Caco-2 (cell line): ENCODE data around the gene MYLK4. TPM values are rescaled to one million over a fixed set of nuclear protein-coding genes. Genes with fewer than 3 reads are reported as not detected.

Source experiments
- BruUV-seq: library from RNA; stranded (reverse); fragments of 400-500 nt; replicated peaks from 2 replicates; lab custom pipeline; 2021; lab: Mats Ljungman, UMichigan
- CTCF ChIA-PET: fragments of 300-600 bp; sonication (Branson Sonifier 250); formaldehyde crosslinking; loops from one replicate; lab custom pipeline; 2022; ENCODE audit warnings: antibody characterized with exemption; lab: Charles Lee
- POLR2A ChIA-PET: fragments of 300-600 bp; sonication (Branson Sonifier 250); formaldehyde crosslinking; loops from one replicate; lab custom pipeline; 2022; ENCODE audit warnings: antibody characterized with exemption; lab: Charles Lee
- DNase-seq, 2 experiments: peaks; one replicate each; pipeline versions ENCODE4 v3.0.0 to v3.0.0-alpha.2; 2020 to 2022
- H3K27me3 ChIP-seq: replicated peaks from 2 replicates; pipeline ENCODE4 v1.6.0; 2011; ENCODE audit warnings: low read length; ENCODE audit not compliant: control insufficient read depth, insufficient read depth
- H3K36me3 ChIP-seq: 2 replicates; pipeline ENCODE4 v1.5.1; 2011; ENCODE audit warnings: low read length; ENCODE audit not compliant: control insufficient read depth, insufficient read depth
- H3K4me1 ChIP-seq: fragments of 250-450 bp; sonication (Bioruptor Pico); 2 replicates; pipeline ENCODE4 v1.5.1; 2020; ENCODE audit warnings: mild to moderate bottlenecking
- H3K4me3 ChIP-seq: 2 replicates; pipeline ENCODE4 v1.5.1; 2011; ENCODE audit warnings: low read depth, mild to moderate bottlenecking, control low read depth, low read length
- H3K9me3 ChIP-seq: fragments of 250-450 bp; sonication (Bioruptor Pico); 2 replicates; pipeline ENCODE4 v1.5.1; 2020; ENCODE audit warnings: mild to moderate bottlenecking, moderate library complexity
- H3K27ac Mint-ChIP-seq: one replicate; pipeline ENCODE4 v1.8.0; 2022; ENCODE audit warnings: mixed read lengths; ENCODE audit not compliant: unreplicated experiment
- H3K27me3 Mint-ChIP-seq: one replicate; pipeline ENCODE4 v1.8.0; 2022; ENCODE audit warnings: mixed read lengths; ENCODE audit not compliant: insufficient read depth, unreplicated experiment
- H3K36me3 Mint-ChIP-seq: one replicate; pipeline ENCODE4 v1.8.0; 2022; ENCODE audit warnings: mild to moderate bottlenecking, mixed read lengths; ENCODE audit not compliant: insufficient read depth, unreplicated experiment
- H3K4me1 Mint-ChIP-seq: one replicate; pipeline ENCODE4 v1.8.0; 2022; ENCODE audit warnings: low read depth, mixed read lengths; ENCODE audit not compliant: unreplicated experiment
- H3K4me3 Mint-ChIP-seq: one replicate; pipeline ENCODE4 v1.8.0; 2022; ENCODE audit warnings: mild to moderate bottlenecking, moderate library complexity, mixed read lengths; ENCODE audit not compliant: unreplicated experiment
- H3K9me3 Mint-ChIP-seq: one replicate; pipeline ENCODE4 v1.8.0; 2022; ENCODE audit warnings: mixed read lengths; ENCODE audit not compliant: unreplicated experiment
- CTCF ChIP-seq, 2 experiments: fragments of 200-600 bp in 1 of 2; IDR thresholded peaks; 1 replicate in 1 of 2; 2 replicates in 1 of 2; pipeline versions ENCODE4 v1.5.1 to v1.8.0; 2011 to 2022; ENCODE audit warnings: antibody characterized with exemption in 1 of 2, control low read depth in 1 of 2, inconsistent platforms in 1 of 2, low read depth in 1 of 2, low read length in 1 of 2, mild to moderate bottlenecking in 1 of 2, moderate library complexity in 1 of 2; ENCODE audit not compliant: insufficient read depth in 1 of 2, severe bottlenecking in 1 of 2, unreplicated experiment in 1 of 2
- intact Hi-C: fragments of 100-400 bp; cut with micrococcal nuclease; formaldehyde crosslinking; loops from one replicate; pipeline ENCODE4 v1.10.0; 2022; ENCODE audit not compliant: unreplicated experiment
- total RNA-seq: library from RNA; stranded (reverse); gene quantifications from 2 replicates; pipeline ENCODE4 v1.2.3, GENCODE V29; 2022

Gene MYLK4
- total RNA-seq, 1 experiment from 2014 or later: 0.75 TPM

GRCh38 chr6:2766767-2767656, 16.3 kb upstream of the MYLK4 start:
- Mint-ChIP-seq H3K9me3 (no peaks in the 10 kb centered on the region), H3K27me3 (no peaks in the 10 kb centered on the region), H3K27ac (peak overlapping the region; percentile 0), H3K36me3 (peaks cover 5% of the 10 kb centered on the region), H3K4me3 (peak overlapping the region; percentile 72), H3K4me1 (peaks cover 18% of the 10 kb centered on the region)
- ChIA-PET POLR2A (interaction anchor here (0.6 to 0.7 kb wide), 2 partner anchors 43 to 257 kb away, joined by 3 to 4 read pairs; no protein-coding TSS in a partner anchor), CTCF (interaction anchor here (0.6 to 0.9 kb wide), 3 partner anchors 16 to 170 kb away, joined by 3 to 7 read pairs (median 6); partner anchors contain the start of gene MYLK4)
- Histone ChIP-seq H3K4me1 (no peaks in the 10 kb centered on the region; the same call in 1 of the 2 replicates), H3K4me3 (peak overlapping the region; percentile 90), H3K9me3 (no peaks in the 10 kb centered on the region), H3K27me3 (no peaks in the 10 kb centered on the region), H3K36me3 (no peaks in the 10 kb centered on the region)
- TF ChIP-seq CTCF (IDR thresholded peaks at IDR 0.05; ENCODE audit: insufficient read depth in 1 of 2, low read depth in 1 of 2, low read length in 1 of 2, severe bottlenecking in 1 of 2, unreplicated experiment in 1 of 2): peak in 1 of 2 experiments; percentile 9
- no peak for DNase-seq
- TSS peak; percentile 23 for BruUV-seq
- intact Hi-C loops: loop anchor here (10.0 kb wide), 1 partner anchor 298 kb away; the partner anchor contains the start of gene RIPK1

GRCh38 chr6:2765896-2766766, 15.4 kb upstream of the MYLK4 start:
- peaks cover 18% of the 10 kb centered on the region for H3K4me1 Mint-ChIP-seq
- Histone ChIP-seq H3K4me1 (no peaks in the 10 kb centered on the region; the same call in 1 of the 2 replicates), H3K9me3 (no peaks in the 10 kb centered on the region), H3K36me3 (no peaks in the 10 kb centered on the region), H3K27me3 (no peaks in the 10 kb centered on the region), H3K4me3 (peak overlapping the region; percentile 90)
- H3K9me3 Mint-ChIP-seq: no peaks in the 10 kb centered on the region
- no peak for TF ChIP-seq CTCF (IDR thresholded peaks at IDR 0.05; ENCODE audit: insufficient read depth in 1 of 2, low read depth in 1 of 2, low read length in 1 of 2, severe bottlenecking in 1 of 2, unreplicated experiment in 1 of 2)
- peak; percentile 39 to 58 for DNase-seq
- ChIA-PET CTCF (interaction anchor here (0.7 to 1.4 kb wide), 8 partner anchors 16 to 112 kb away, joined by 3 to 8 read pairs (median 4); partner anchors contain the start of genes MYLK4 and SERPINB1), POLR2A (interaction anchor here (0.6 to 1.8 kb wide), 7 partner anchors 31 to 233 kb away, joined by 3 to 13 read pairs (median 4); partner anchors contain the start of gene SERPINB1)
- H3K27ac Mint-ChIP-seq: peak overlapping the region; percentile 0
- BruUV-seq: no TSS peak
- H3K27me3 Mint-ChIP-seq: no peaks in the 10 kb centered on the region
- H3K36me3 Mint-ChIP-seq: peaks cover 5% of the 10 kb centered on the region
- peak overlapping the region; percentile 72 for H3K4me3 Mint-ChIP-seq
- intact Hi-C loops: loop anchor here (2.0 to 10.0 kb wide), 3 partner anchors 27 to 299 kb away; partner anchors contain the start of gene RIPK1
